GM12891 (cell line): Measurements from ENCODE around the gene MAPK8.

Source experiments
- PAX5 ChIP-seq: IDR thresholded peaks from 2 replicates; pipeline ENCODE4 v1.6.1; 2011; ENCODE audit warnings: low read length, moderate library complexity, mild to moderate bottlenecking; ENCODE audit not compliant: insufficient read depth, severe bottlenecking
- POLR2A ChIP-seq: IDR thresholded peaks from 2 replicates; pipeline ENCODE4 v1.6.1; 2011; ENCODE audit warnings: low read depth, low read length, control low read depth
- POLR2AphosphoS5 ChIP-seq: IDR thresholded peaks from 2 replicates; pipeline ENCODE4 v1.6.1; 2011; ENCODE audit warnings: low read depth, low read length, control low read depth
- POU2F2 ChIP-seq: IDR thresholded peaks from 2 replicates; pipeline ENCODE4 v1.6.1; 2011; ENCODE audit warnings: low read depth, mild to moderate bottlenecking, control low read depth, low read length, moderate library complexity
- SPI1 ChIP-seq: IDR thresholded peaks from 2 replicates; pipeline ENCODE4 v1.6.1; 2011; ENCODE audit warnings: low read depth, low read length, control low read depth
- TAF1 ChIP-seq: IDR thresholded peaks from 2 replicates; pipeline ENCODE4 v1.6.1; 2011; ENCODE audit warnings: low read depth, low read length, control low read depth

DNA sequence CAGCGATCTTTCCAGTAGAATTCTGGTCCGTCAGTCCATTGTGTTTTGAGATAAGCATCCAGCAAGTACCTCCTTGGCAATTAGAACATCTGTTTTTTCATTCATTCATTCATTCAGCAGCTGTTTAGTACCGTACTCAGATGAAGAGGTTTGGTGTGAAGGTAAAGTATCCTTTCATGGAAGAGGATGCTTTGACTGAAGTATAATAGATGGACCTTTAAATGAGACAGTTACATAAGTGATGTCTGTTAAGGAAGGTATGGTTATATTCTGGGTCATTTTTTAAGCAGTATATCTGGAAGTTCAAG is 1.2 kb downstream of the MAPK8 start:
- TF ChIP-seq TAF1 (no peak), POLR2AphosphoS5 (no peak), SPI1 (no peak), POLR2A (no peak), POU2F2 (no peak), PAX5 (no peak)
